ENCODE data around the gene TXLNG.

DNA sequence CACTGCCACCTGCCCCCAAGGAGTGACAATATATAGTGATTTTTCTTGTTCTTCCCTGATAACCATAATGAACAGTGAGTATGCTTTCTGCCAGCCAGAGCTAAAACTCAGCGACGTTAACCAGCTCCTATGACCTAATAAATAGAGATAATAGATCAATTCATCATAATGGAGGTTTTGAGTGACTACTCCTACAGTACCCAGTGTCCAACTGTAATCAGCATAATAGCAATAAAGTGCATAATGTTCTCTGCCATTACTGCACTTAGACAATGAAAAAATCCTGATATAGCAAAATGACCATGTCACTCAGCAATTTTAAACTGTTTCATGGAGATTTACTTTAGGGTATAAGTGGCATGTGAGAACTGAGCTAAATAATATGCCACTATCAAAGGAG, 20.7 kb upstream of the TXLNG start:
- TF ChIP-seq CTCF (IDR thresholded peaks at IDR 0.05) (no peak), POLR2A (IDR thresholded peaks at IDR 0.05) (no peak)

Measured in testis (tissue), 2 donors.